HG03342 (cell line): ENCODE data around the gene SNAP25.

Experiments used
- ATAC-seq: cut with Tn5 transposase; IDR thresholded peaks from one replicate; pipeline ENCODE4 v1.9.1; 2021; ENCODE audit warnings: mild to moderate bottlenecking, moderate library complexity; ENCODE audit not compliant: unreplicated experiment

SNAP25 gene

GRCh38 chr20:10328897-10329255 is 110.2 kb downstream of the SNAP25 start:
- ATAC-seq = no peak

GRCh38 chr20:10329387-10330005 is 110.9 kb downstream of the SNAP25 start:
- no peak for ATAC-seq

- no peak for ATAC-seq
Measured at GRCh38 chr20:10330071-10330470, 111.4 kb downstream of the SNAP25 start.

GRCh38 chr20:10332656-10333415 is 114.2 kb downstream of the SNAP25 start:
- no peak for ATAC-seq

GRCh38 chr20:10336959-10337729 is 118.5 kb downstream of the SNAP25 start:
- ATAC-seq = no peak

GRCh38 chr20:10338426-10339180 is 120.0 kb downstream of the SNAP25 start:
- no peak for ATAC-seq

GRCh38 chr20:10339609-10340008 is 121.0 kb downstream of the SNAP25 start:
- no peak for ATAC-seq

GRCh38 chr20:10342152-10342551 is 123.5 kb downstream of the SNAP25 start:
- ATAC-seq = no peak

GRCh38 chr20:10344953-10345352 is 126.3 kb downstream of the SNAP25 start:
- ATAC-seq = no peak

GRCh38 chr20:10347086-10347880 is 128.7 kb downstream of the SNAP25 start:
- no peak for ATAC-seq

GRCh38 chr20:10349118-10349517 is 130.5 kb downstream of the SNAP25 start:
- no peak for ATAC-seq

- no peak for ATAC-seq
Measured at GRCh38 chr20:10350188-10350842, 131.7 kb downstream of the SNAP25 start.

GRCh38 chr20:10352934-10353824 is 134.5 kb downstream of the SNAP25 start:
- no peak for ATAC-seq

GRCh38 chr20:10356628-10357027 is 138.0 kb downstream of the SNAP25 start:
- ATAC-seq = no peak
